GM13977 (cell line): ENCODE data around the gene AFAP1.

Experiments used
- DNase-seq: peaks from one replicate; pipeline ENCODE4 v3.0.0; 2012; ENCODE audit warnings: low spot score
- in situ Hi-C: fragments of 300-500 bp; cut with MboI; formaldehyde crosslinking; loops from one replicate; pipeline ENCODE4 v1.12.0; 2022; ENCODE audit warnings: low sequenced_read_pairs, low pct_unique_long_range_greater_than_20kb, mixed read lengths, inconsistent platforms; ENCODE audit not compliant: unreplicated experiment
- TF ChIP-seq, protein P1 (sequence below): IDR thresholded peaks from 2 replicates; pipeline ENCODE4 v1.5.1; 2012; ENCODE audit warnings: mild to moderate bottlenecking, control low read depth; ENCODE audit not compliant: insufficient read depth; ENCODE audit errors: extremely low read depth, missing control alignments

The AFAP1 gene

DNA sequence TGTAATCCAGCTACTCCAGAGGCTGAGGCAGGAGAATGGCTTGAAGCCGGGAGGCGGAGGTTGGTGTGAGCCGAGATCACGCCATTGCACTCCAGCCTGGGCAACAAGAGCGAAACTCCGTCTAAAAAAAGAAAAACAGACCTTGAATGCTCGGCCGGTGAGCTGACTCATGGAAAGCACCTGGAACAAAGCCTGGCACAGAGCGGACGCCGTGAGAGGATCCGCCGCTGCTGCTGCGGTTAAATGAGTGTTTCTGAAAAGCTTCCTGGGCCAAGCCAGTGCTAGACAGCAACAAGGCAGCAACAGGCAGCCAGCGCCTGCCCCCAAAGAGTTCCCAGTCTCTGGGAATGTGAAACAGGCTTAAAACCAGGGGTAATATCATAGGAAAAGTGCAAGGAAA, 186.4 kb downstream of the AFAP1 start:
- no peak for DNase-seq
- TF ChIP-seq, protein P1, sequence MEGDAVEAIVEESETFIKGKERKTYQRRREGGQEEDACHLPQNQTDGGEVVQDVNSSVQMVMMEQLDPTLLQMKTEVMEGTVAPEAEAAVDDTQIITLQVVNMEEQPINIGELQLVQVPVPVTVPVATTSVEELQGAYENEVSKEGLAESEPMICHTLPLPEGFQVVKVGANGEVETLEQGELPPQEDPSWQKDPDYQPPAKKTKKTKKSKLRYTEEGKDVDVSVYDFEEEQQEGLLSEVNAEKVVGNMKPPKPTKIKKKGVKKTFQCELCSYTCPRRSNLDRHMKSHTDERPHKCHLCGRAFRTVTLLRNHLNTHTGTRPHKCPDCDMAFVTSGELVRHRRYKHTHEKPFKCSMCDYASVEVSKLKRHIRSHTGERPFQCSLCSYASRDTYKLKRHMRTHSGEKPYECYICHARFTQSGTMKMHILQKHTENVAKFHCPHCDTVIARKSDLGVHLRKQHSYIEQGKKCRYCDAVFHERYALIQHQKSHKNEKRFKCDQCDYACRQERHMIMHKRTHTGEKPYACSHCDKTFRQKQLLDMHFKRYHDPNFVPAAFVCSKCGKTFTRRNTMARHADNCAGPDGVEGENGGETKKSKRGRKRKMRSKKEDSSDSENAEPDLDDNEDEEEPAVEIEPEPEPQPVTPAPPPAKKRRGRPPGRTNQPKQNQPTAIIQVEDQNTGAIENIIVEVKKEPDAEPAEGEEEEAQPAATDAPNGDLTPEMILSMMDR = no peak
- in situ Hi-C loops = no loop called here

DNA sequence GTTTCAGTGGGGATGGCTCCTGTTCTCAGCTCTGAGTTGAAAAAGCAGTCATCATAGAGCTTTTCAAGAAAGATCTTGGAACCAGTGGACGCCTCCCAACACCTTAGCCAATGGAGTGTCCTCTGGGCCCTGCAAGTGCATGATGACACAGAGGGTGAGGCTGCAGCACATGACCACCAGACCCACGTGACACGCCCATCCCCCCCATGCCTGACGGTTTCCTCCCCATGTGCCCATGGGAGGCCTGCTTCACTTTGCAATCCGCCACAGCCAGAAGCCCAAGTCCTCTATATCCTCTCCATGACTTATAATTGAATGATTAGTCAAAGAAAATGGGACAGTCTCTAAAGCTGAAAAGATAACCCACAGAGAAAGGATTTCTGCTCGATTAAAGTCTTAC, 187.0 kb downstream of the AFAP1 start:
- in situ Hi-C loops = no loop called here
- DNase-seq = no peak
- TF ChIP-seq, protein P1 = no peak

DNA sequence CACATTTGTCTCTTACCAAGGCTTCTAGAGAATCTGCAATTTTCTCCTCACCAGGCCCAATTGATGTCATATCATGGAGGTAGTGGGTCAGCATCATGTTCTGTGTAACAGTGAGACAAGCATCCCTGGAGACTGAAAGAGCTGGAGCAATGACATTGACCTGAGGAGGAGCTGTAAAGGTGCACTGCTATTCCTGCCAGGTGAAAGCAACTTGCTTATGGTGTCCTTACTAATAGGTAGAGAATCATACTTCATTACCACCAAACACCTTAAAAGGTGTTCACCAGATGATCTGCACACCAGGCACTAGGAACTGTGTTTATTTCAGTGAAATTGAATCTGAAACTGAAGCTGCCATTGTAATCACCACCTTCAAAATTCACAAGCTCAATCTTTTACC, 188.7 kb downstream of the AFAP1 start:
- DNase-seq = no peak
- in situ Hi-C loops = no loop called here
- TF ChIP-seq, protein P1 = no peak

DNA sequence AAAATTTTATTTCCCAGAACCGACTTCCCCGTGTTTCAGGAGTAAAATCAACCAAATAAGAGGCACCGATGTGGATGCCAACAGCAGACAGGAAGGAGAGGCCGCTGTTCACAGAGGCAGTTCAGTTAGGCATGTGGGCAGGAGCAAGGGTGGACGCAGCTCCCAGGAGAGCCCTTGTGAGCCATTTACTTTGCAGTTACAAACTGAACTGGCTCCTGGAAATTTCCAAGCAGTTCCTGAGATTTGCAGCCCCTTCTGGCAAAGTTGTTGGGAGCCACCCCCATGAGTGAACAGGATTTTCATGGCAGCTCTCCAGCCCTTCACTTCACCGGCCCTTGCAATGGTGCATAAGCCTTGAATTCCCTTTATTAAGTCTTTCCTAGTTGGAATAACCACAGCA, 189.1 kb downstream of the AFAP1 start:
- in situ Hi-C loops = no loop called here
- TF ChIP-seq, protein P1 = no peak
- DNase-seq = no peak

DNA sequence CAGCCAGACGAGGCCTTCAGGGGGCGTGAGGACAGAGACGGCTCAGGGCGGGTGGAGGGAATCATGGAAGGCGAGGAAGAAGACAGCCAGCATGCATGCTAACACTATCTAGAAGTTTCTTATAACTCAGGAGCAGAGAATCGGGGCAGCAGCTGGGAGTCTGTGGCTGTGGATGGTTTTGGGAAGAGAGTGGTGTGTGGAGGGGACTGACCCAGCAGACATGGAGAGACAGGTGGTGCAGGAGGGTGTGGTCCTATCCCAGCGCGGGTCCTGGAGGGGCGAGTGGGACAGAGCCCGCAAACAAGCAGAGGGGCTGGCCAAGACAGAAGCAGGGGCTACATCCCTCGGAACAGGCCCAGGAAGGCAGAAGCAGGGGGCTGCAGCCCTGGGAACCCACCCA, 192.1 kb downstream of the AFAP1 start:
- no peak for DNase-seq
- in situ Hi-C loops = no loop called here
- TF ChIP-seq, protein P1 = no peak

DNA sequence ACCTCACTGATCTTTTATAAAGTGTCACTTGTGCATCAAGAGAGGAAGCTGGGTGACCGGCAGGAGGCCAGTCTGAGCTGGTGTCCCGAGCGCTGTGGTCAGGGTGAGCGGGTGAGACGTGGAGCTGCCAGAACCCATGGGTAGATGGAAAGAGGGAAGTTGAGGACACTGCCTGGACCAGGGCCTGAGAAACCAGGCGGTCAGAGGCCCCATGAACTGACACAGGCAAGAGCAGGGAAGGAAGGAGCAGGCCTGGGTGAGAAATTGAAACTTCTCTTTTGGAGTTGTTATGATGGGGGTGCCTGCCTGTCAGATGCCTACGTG, 192.6 kb downstream of the AFAP1 start:
- no peak for DNase-seq
- in situ Hi-C loops = no loop called here
- TF ChIP-seq, protein P1 = no peak
